Adipocyte (in vitro differentiated cells): ENCODE results near the gene EEA1.
"Not testable (repeated sequence)": the region's sequence is repeated elsewhere in the genome, so short reads cannot be mapped to it uniquely, and the experiment has no call there.

Experiments
- DNase-seq: peaks from one replicate; pipeline ENCODE4 v3.0.0-alpha.2; 2015; ENCODE audit warnings: low read depth
- H3K27me3 ChIP-seq: replicated peaks from 2 replicates; pipeline ENCODE4 v1.7.0; 2013; ENCODE audit warnings: mild to moderate bottlenecking, low read length, moderate library complexity; ENCODE audit not compliant: control insufficient read depth, insufficient read depth
- H3K36me3 ChIP-seq: 2 replicates; pipeline ENCODE4 v1.7.0; 2013; ENCODE audit warnings: low read length, mild to moderate bottlenecking, moderate library complexity; ENCODE audit not compliant: control insufficient read depth, insufficient read depth, severe bottlenecking
- H3K4me1 ChIP-seq: 2 replicates; pipeline ENCODE4 v1.7.0; 2013; ENCODE audit warnings: mild to moderate bottlenecking, low read length, moderate library complexity; ENCODE audit not compliant: control insufficient read depth, insufficient read depth
- H3K4me3 ChIP-seq: 2 replicates; pipeline ENCODE4 v1.7.0; 2013; ENCODE audit warnings: mild to moderate bottlenecking, low read length, moderate library complexity
- H3K9ac ChIP-seq: 2 replicates; pipeline ENCODE4 v1.7.0; 2013; ENCODE audit warnings: mild to moderate bottlenecking, low read length, moderate library complexity
- H3K9me3 ChIP-seq: 2 replicates; pipeline ENCODE4 v1.7.0; 2013; ENCODE audit warnings: mild to moderate bottlenecking, low read length, moderate library complexity; ENCODE audit not compliant: control insufficient read depth

The EEA1 gene

GRCh38 chr12:92769124-92769901, 159.8 kb downstream of the EEA1 start:
- H3K9me3 ChIP-seq, result no peaks in the 10 kb centered on the region
- peaks cover 9% of the 10 kb centered on the region for H3K36me3 ChIP-seq
- peak overlapping the region; percentile 43 for H3K9ac ChIP-seq
- DNase-seq, result peak; percentile 50
- H3K27me3 ChIP-seq, result no peaks in the 10 kb centered on the region
- no peak overlapping the region for H3K4me3 ChIP-seq
- peaks cover 50% of the 10 kb centered on the region for H3K4me1 ChIP-seq

- H3K9me3 ChIP-seq, result no peaks in the 10 kb centered on the region
- H3K4me3 ChIP-seq, result no peak overlapping the region
- H3K9ac ChIP-seq, result no peak overlapping the region
- H3K4me1 ChIP-seq, result peaks cover 45% of the 10 kb centered on the region
- DNase-seq, result no peak
- peaks cover 8% of the 10 kb centered on the region for H3K36me3 ChIP-seq
- no peaks in the 10 kb centered on the region for H3K27me3 ChIP-seq
These were observed 163.2 kb downstream of the EEA1 start for GRCh38 chr12:92765871-92766270.

DNA sequence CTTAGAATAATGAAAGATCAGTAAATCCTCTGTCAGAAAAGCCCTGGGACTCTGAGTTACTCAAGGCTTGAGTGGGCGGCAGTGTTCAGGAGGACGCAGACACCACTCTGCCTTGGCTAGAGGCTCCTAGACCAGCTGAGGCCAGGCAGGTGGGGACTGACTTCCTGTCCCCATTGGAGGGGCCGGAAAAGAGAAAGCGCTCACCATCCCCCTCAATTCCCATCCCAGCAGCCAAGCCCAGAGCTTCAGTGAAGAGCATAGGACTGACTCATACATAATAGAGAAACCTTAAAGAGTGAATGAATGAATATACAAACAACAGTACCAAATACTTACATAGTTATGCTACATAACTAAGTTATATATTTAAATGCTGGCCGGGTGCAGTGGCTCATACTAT, 164.3 kb downstream of the EEA1 start:
- H3K9ac ChIP-seq, result no peak overlapping the region
- no peaks in the 10 kb centered on the region for H3K9me3 ChIP-seq
- H3K4me3 ChIP-seq, result no peak overlapping the region
- no peaks in the 10 kb centered on the region for H3K36me3 ChIP-seq
- H3K4me1 ChIP-seq, result peaks cover 38% of the 10 kb centered on the region
- no peak for DNase-seq
- H3K27me3 ChIP-seq, result no peaks in the 10 kb centered on the region

GRCh38 chr12:92762773-92763172, 166.3 kb downstream of the EEA1 start:
- no peak for DNase-seq
- Histone ChIP-seq H3K36me3 (no peaks in the 10 kb centered on the region), H3K27me3 (no peaks in the 10 kb centered on the region), H3K9me3 (no peaks in the 10 kb centered on the region), H3K4me3 (no peak overlapping the region), H3K9ac (no peak overlapping the region), H3K4me1 (peaks cover 25% of the 10 kb centered on the region)

- no peak overlapping the region for H3K4me3 ChIP-seq
- peaks cover 17% of the 10 kb centered on the region for H3K4me1 ChIP-seq
- H3K9me3 ChIP-seq, result no peaks in the 10 kb centered on the region
- no peaks in the 10 kb centered on the region for H3K36me3 ChIP-seq
- H3K9ac ChIP-seq, result no peak overlapping the region
- DNase-seq, result peak; percentile 81
- H3K27me3 ChIP-seq, result no peaks in the 10 kb centered on the region
These were observed 169.3 kb downstream of the EEA1 start for GRCh38 chr12:92759634-92760268.

- Histone ChIP-seq H3K9me3 (no peaks in the 10 kb centered on the region), H3K27me3 (no peaks in the 10 kb centered on the region), H3K9ac (no peak overlapping the region), H3K36me3 (no peaks in the 10 kb centered on the region), H3K4me1 (peaks cover 10% of the 10 kb centered on the region), H3K4me3 (no peak overlapping the region)
- DNase-seq, result no peak
These were observed 171.4 kb downstream of the EEA1 start for GRCh38 chr12:92757597-92758121.

- Histone ChIP-seq H3K9me3 (no peaks in the 10 kb centered on the region), H3K36me3 (no peaks in the 10 kb centered on the region), H3K4me3 (no peak overlapping the region), H3K27me3 (no peaks in the 10 kb centered on the region), H3K9ac (no peak overlapping the region), H3K4me1 (peaks cover 10% of the 10 kb centered on the region)
- DNase-seq, result no peak
These were observed 172.0 kb downstream of the EEA1 start for GRCh38 chr12:92756898-92757596.

DNA sequence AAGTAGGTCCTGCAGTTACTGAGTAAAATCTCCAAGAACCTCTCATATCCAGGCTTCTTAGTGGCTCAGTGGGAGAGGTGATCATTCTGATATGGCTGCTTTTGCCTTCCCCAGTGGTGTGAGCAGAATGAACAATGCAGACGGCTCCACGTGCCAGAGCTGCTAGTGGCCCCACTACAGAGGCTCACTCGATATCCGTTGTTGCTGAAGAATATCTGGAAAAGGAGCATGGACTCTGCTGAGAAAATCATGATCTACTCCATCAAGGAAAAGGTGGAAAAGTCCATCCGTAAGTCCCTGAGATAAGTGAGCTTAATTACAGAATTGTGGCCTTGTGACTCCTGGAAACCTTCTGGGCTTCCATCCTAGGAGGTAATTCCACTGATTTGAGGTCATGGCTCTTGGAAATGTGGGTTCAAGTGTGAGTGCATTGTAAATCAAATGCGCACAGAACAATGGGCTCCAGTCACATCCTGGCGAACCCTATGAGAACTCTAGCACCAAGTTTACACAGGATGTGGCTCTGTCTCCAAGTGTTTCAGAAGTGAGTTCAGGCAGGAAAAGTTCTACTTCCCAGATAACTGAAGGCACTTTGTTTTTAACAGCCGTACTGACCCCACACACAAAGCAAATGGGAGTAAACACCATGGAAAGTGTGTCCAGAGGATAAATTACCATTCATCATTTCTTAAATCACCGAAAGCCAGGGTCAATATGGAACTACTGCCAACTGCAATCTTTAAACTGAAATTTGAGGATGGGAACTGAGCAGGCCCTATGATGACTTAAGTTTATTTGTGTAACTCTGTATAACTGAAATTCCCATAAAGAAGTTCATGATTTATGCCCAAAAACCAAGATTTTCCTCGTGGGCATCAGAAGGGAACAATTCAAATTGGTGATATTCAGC, 174.9 kb downstream of the EEA1 start:
- Histone ChIP-seq H3K4me1 (peaks cover under 1% of the 10 kb centered on the region), H3K9me3 (no peaks in the 10 kb centered on the region), H3K36me3 (no peaks in the 10 kb centered on the region), H3K27me3 (no peaks in the 10 kb centered on the region), H3K4me3 (no peak overlapping the region), H3K9ac (no peak overlapping the region)
- no peak for DNase-seq

DNA sequence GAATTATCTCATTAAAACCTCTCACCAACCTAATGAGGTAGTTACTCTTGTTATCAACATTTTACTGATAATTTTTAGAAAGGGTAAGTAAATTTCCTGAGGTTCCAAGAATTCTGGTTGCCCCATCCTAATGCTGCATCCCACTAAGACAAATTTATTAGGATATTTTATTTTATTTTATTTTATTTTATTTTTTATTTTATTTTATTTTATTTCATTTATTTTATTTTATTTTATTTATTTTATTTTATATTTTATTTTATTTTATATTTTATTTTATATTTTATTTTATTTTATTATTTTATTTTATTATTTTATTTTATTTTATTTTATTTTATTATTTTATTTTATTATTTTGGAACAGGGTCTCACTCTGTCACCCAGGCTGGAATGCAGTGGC, 179.4 kb downstream of the EEA1 start:
- not testable (repeated sequence) for H3K4me3 ChIP-seq, DNase-seq, H3K36me3 ChIP-seq, H3K9ac ChIP-seq, H3K9me3 ChIP-seq, H3K27me3 ChIP-seq
- H3K4me1 ChIP-seq, result peaks cover 21% of the 10 kb centered on the region

DNA sequence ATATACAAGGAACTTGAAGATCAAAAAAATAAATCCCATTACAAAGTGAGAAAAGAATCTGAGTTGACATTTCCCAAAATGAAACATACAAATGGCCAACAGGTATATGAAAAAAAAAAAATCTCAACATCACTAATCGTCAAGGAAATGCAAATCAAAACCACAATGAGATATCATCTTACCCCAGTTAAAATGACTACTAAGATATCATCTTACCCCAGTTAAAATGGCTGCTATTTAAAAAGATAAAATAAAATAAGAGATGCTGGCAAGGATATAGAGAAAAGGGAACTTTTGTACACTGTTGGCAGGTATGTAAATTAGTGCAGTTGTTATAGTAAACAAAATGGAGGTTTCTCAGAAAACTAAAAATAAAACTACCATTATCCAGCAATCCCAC, 181.9 kb downstream of the EEA1 start:
- Histone ChIP-seq H3K9me3 (no peaks in the 10 kb centered on the region), H3K4me1 (peaks cover 21% of the 10 kb centered on the region), H3K36me3 (no peaks in the 10 kb centered on the region), H3K9ac (no peak overlapping the region), H3K4me3 (no peak overlapping the region), H3K27me3 (no peaks in the 10 kb centered on the region)
- DNase-seq, result no peak
